HG02840 (cell line): Measurements from ENCODE around the gene SP110.
"Not testable (repeated sequence)": the region's sequence is repeated elsewhere in the genome, so short reads cannot be mapped to it uniquely, and the experiment has no call there.

Experiments
- ATAC-seq: cut with Tn5 transposase; IDR thresholded peaks from one replicate; pipeline ENCODE4 v1.9.1; 2021; ENCODE audit warnings: mild to moderate bottlenecking, moderate library complexity, moderate number of reproducible peaks; ENCODE audit not compliant: unreplicated experiment, low FRiP score

The SP110 gene

GRCh38 chr2:230219419-230220331 lies at the start of gene SP110:
TSS of gene SP110 (minus strand) at chr2:230219984. CDS start at chr2:230216927, 3,057 bp downstream.
- ATAC-seq: peak; percentile 84

- peak; percentile 55 for ATAC-seq
Measured at GRCh38 chr2:230268606-230269243, 48.9 kb upstream of the SP110 start.

GRCh38 chr2:230267556-230267955 lies 47.8 kb upstream of the SP110 start:
- peak; percentile 76 for ATAC-seq

GRCh38 chr2:230267059-230267458 lies 47.3 kb upstream of the SP110 start:
- peak; percentile 27 for ATAC-seq

GRCh38 chr2:230266638-230267037 lies 46.9 kb upstream of the SP110 start:
- no peak for ATAC-seq

GRCh38 chr2:230264945-230265344 lies 45.2 kb upstream of the SP110 start:
- ATAC-seq: not testable (repeated sequence)

- ATAC-seq: no peak
Measured at GRCh38 chr2:230262246-230262645, 42.5 kb upstream of the SP110 start.

GRCh38 chr2:230258483-230258882 lies 38.7 kb upstream of the SP110 start:
- ATAC-seq: no peak

- ATAC-seq: no peak
Measured at GRCh38 chr2:230256733-230257332, 37.0 kb upstream of the SP110 start.

GRCh38 chr2:230254152-230254881 lies 34.5 kb upstream of the SP110 start:
- no peak for ATAC-seq

- ATAC-seq: no peak
Measured at GRCh38 chr2:230250231-230250630, 30.4 kb upstream of the SP110 start.

GRCh38 chr2:230246206-230246605 lies 26.4 kb upstream of the SP110 start:
- no peak for ATAC-seq

- no peak for ATAC-seq
Measured at GRCh38 chr2:230244211-230244610, 24.4 kb upstream of the SP110 start.

- ATAC-seq: peak; percentile 72
Measured at GRCh38 chr2:230234845-230235244, 15.1 kb upstream of the SP110 start.

- no peak for ATAC-seq
Measured at GRCh38 chr2:230234122-230234722, 14.4 kb upstream of the SP110 start.

GRCh38 chr2:230231251-230231650 lies 11.5 kb upstream of the SP110 start:
- no peak for ATAC-seq

GRCh38 chr2:230230496-230231200 lies 10.9 kb upstream of the SP110 start:
- no peak for ATAC-seq

- ATAC-seq: no peak
Measured at GRCh38 chr2:230230087-230230486, 10.3 kb upstream of the SP110 start.

- no peak for ATAC-seq
Measured at GRCh38 chr2:230227216-230227615, 7.4 kb upstream of the SP110 start.
